GM19099 (cell line): Measurements from ENCODE around the gene CDIPT.

Experiments
- POLR2A ChIP-seq: IDR thresholded peaks from 3 replicates; pipeline ENCODE4 v1.6.1; 2011; ENCODE audit warnings: low read depth; ENCODE audit not compliant: insufficient read length; ENCODE audit errors: extremely low read depth

The CDIPT gene

DNA sequence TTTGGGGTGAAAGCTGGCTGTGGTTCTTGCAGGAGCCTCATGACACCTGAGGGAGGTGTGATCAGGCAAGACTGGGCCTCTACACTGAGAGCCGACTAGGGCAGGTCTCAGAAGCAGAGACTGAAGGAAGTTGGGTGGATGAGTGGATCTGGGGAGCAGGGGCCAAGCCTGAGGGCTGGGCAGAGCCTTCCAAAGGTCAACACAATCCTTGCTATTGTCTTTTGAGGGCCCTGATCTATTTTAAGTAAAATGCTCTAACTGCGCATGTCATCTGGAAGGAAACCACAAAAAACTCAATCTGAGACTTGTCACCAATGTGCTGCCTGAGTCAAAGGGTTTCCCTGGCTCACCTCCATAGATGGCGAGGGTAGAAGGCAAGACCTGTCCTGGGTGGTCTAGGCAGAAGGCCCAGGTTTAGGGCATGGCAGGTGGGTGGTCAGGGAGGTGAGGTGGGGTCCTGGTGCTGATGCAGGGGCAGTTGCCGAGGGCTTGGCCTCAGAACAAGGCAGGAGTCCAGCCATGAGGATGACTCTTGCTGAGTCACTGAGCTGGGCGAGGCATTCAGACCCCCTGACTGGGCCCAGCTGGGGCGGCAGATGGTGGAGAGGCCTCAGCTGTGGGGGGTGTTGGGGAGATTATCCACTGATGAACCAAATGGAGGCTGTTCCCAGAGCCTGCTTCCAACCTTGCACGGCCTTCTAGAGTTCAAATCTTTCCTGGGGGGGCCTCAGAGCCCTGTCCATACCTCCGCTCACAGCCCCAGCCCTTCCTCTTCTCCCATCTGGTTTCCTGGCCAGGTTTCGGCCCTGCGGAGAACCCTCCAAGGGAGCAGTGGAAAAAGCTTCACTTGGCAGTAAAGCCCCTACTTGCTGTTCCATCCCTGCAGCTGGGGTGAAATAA is 37.6 kb downstream of the CDIPT start:
- TF ChIP-seq POLR2A, result no peak

DNA sequence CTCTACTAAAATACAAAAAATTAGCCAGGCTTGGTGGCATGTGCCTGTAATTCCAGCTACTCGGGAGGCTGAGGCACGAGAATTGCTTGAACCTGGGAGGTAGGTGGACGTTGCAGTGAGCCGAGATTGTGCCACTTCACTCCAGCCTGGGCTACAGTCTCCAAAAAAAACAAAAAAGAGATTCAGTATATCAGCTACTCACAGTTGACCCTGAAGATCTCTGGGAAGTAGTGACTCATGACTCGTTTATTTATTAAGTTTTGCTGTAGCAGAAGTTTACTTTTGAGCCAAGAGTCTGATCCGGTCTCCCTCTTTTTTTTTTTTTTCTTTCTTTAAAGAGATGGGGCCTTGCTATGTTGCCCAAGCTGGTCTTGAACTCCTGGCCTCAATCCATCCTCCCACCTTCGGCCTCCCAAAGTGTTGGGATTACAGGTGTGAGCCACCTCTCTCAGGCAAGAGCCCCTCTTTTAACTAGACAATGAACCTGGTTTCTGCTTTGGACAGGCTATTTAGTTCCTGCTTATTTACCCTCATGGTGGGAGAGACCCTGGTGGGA is 38.4 kb downstream of the CDIPT start:
- TF ChIP-seq POLR2A, result no peak

DNA sequence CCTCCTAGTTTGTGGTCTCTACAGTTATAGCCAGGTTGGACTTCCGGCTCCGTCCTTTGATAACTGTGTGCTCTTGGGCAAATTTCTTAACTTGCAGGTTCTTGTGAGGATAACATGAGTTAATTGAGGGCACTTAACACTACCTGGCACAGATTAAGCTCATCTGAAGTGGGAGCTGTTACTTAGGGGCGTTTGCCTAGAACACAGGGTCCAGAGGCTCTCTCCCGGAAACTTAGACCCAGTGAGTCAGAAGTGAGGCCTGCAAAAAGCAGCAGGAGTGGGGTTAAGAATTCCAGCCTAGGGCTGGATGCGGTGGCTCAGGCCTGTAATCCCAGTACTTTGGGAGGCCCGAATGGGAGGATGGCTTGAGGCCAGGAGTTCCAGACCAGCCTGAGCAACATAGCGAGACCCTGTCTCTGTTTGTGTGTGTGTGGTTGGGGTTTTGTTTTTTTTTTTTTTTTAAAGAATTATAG is 41.3 kb downstream of the CDIPT start:
- TF ChIP-seq POLR2A, result no peak

DNA sequence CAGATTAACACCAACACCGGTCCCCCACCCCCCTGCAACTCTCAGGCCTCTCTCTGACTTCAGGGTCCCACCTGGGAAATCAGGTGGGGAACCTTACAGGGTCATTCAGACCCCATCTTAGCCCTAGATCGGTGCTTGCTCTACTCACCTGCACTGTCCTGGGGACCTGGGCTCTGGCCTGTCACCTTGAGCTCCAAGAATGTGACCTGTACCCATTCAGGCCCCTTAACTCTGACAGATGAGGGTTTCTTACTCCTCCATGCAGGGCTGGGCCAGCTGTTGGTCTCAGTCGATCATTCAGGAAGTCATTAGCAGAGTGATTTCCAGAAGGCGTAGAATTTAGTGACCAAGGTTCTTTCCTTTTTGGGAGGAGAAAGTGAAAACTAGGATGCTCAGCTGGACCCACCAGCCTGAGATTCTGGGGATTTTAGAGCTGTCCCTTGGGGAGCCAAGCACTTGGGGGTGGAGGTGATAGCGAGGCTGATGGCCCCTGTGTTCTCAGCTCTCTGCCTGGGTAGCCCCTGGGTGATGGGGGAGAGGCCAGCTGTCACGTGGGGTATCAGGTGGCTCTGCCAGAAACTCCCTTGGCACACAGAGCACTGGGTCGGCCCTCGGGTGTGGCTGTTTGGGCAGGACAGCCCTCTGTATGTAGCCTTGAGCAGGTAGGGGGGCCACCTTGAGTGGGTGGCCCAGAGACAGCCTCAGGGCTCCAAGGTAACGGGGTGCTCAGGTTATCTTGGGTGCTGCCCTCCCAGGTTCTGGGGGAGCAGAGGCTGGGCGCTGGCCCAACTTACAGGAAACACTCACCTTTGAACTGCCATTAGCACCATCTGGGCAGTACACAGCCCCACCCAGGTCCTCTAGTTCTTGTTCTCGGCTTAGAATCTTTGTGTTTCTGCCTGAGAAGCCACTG is 42.0 kb downstream of the CDIPT start:
- peak; percentile 74 for TF ChIP-seq POLR2A

DNA sequence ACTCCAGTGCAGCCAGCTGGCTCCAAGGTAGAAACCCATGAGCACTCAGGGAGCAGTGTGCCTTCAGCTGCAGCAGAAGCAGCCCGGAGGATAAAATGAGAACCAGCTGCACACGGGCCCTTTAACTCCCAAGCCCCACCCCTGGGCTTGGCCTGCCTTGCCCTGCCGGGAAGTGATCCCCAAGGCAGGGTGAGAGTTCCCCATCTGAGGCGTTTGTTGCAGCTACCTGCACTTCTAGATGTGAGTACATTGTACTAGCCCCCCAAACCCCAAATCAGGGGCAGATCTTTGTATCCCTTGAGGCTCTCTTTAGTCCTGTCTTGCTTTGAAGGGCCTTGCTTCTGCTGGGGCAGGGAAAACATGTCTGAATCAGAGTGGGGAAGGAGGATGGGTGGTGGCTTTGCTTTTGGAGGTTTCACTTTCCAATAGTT is 42.7 kb downstream of the CDIPT start, which contains the start of gene MVP:
Gene MVP (plus strand): TSS at position 192 of the 431 bp plus-strand sequence. CDS start 10,088 bp downstream, outside the sequence.
- peak; percentile 64 for TF ChIP-seq POLR2A

DNA sequence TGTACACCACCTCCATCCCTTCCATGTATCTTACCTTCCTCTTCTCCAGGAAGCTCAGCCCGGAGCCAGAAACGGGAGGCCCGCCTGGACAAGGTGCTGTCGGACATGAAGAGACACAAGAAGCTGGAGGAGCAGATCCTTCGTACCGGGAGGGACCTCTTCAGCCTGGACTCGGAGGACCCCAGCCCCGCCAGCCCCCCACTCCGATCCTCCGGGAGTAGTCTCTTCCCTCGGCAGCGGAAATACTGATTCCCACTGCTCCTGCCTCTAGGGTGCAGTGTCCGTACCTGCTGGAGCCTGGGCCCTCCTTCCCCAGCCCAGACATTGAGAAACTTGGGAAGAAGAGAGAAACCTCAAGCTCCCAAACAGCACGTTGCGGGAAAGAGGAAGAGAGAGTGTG is 43.5 kb downstream of the CDIPT start:
- TF ChIP-seq POLR2A, result no peak

DNA sequence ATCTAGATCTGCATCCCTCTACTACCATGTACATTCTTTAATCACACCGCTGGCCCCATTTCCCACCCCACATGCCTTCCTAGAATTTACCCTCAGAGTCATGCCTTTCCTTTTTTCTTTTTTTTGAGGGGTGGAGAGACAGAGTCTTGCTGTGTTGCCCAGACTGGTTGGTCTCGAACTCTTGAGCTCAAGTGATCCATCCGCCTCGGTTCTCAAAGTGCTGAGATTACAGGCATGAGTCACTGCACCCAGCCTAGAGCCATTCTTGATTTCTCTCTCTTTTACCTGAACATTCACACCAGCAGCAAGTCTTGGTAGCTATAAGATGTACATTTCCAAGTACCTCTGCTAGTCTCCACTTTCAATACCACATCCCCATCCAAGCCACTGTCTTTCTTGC is 44.9 kb downstream of the CDIPT start:
- no peak for TF ChIP-seq POLR2A

DNA sequence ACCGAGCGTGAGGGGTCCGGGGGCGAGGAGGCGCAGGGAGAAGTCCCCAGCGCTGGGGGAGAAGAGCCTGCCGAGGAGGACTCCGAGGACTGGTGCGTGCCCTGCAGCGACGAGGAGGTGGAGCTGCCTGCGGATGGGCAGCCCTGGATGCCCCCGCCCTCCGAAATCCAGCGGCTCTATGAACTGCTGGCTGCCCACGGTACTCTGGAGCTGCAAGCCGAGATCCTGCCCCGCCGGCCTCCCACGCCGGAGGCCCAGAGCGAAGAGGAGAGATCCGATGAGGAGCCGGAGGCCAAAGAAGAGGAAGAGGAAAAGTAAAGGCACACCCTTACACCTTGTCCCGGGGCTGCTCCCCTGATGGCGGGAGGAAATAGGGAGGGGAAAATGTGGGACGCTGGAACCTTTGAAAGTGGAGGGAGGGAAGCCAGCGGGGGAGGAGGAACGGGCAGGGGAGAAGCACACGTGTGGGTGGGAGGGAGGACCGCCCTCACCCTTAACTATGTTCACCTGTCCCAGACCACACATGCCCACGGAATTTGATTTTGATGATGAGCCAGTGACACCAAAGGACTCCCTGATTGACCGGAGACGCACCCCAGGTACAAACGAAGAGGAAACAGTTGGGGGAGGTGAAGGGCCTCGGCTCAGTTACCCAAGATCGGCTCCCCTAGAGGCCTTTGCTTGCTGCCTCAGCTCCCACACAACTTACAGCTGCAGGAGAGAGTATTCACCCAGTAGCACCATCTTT is 46.2 kb downstream of the CDIPT start:
- no peak for TF ChIP-seq POLR2A

DNA sequence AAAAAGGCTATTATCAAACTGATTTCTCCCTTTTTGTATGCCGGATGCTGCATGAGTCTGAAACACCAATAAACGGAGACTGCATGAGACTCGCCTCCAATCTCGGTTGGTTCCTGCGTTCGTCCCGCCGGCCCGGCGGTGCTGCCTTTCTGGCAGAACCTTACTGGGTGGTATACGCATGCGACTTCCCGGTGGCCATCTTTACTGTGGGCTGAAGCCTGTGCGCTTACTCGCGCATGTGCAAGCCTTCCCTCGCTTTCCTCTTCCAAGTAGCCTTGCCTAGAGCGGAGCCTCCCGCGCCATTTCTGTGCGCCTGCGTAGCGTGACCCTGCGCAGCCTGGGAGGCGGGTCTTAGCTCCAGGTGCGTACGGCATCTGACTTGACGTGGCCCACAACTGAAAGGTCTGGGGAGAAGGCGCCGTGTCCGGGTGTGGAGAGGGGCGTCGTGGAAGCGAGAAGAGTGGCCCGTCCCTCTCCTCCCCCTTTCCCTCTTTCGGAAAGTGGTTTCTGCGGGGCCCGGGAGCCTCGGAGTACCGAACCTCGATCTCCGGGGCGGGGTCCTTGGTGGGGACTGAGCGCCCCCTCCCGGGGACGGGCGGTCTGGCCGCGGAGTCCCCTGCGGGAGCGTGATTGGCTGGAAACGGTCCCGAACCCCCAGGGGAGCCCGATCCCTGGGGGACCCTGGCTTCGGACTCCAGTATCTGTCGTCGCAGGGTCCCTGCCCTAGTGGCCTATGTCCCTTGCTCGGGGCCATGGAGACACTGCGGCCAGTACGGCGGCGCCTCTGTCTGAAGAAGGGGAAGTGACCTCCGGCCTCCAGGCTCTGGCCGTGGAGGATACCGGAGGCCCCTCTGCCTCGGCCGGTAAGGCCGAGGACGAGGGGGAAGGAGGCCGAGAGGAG is 47.0 kb downstream of the CDIPT start, which contains the start of gene PAGR1:
Gene PAGR1 (plus strand): TSS at position 360 of the 901 bp plus-strand sequence. CDS start 374 bp downstream, at position 734.
- TF ChIP-seq POLR2A, result peak; percentile 90

DNA sequence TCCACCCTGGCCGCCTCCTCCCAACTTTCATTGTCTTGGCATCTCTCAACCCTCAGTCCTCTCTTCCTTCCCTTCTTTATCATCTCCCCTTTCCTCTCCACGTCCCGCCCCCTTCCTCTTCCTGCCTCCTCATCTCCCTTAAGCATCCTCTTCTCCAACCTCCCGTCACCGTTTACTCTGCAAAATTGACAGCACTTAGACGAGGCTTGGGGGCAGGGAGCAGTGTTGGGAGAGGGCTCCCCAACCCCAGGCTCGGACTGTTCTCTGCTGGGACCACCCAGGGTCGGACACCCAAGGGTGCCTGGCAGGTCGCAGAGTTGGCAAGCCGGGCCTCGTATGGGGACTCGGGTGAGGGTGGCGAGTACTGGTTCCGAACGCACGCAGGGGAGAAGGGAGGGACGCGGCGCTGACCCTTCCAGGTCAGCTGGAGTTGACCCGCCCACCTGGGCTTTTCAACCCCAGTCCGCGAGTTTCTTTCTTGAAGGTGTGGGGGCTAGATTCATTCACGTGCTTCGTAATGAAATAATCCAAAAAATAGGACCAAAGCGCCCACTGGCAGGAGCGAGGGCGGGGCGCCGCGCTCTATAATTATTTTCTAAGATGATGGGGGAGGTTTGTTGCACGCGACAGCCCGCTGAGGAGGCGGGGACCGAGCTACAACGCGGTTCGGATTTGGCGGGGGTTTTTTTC is 47.8 kb downstream of the CDIPT start:
- TF ChIP-seq POLR2A, result no peak

DNA sequence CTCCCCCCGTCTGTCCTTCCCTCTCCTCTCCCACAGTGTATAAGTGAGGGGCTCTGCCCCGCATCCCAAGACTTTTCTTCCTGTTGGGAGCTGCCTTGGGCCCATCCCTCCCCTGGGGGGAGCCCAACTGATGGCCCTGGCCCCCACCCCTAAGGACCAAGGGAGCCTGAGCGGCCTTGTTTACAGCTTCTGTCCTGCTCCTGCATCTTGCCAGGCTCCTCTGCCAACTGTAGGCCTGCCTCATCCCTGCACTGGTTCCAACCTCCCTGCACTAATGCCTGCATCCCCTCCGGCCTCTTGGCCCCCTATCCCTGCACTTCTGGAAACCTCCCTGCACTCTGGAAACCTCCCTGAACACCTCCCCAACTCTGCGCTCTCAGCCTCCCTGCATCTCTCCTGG is 48.4 kb downstream of the CDIPT start:
- TF ChIP-seq POLR2A, result no peak

DNA sequence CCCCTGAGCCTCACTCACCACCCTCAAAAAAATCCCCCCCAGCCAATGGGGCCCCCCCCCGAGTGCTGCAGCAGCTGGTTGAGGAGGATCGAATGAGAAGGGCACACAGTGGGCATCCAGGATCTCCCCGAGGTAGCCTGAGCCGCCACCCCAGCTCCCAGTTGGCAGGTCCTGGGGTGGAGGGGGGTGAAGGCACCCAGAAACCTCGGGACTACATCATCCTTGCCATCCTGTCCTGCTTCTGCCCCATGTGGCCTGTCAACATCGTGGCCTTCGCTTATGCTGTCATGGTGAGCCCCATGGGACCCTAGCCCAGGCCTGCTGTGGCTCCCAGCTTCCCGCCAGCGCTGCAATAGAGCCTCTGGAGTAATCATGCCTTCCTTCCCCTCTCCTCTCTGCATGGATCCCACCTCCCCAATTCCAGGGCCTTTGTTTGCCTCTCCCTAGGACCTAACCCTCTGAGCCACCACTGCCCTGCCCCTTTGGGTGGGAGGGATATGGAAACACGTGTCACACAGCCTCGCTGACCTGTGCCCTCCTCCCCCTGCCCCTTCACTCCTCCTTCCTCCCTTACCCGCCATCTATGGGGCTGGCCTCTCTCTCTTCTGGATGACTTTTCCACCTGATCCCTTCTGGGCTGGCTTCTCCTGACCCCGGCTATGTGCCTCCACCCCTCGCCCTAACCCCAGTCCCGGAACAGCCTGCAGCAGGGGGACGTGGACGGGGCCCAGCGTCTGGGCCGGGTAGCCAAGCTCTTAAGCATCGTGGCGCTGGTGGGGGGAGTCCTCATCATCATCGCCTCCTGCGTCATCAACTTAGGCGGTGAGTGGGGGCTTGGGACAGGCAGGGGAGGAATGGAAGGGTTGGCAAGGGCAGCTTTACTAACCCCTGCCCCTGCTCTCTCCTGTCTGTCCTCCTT is 49.1 kb downstream of the CDIPT start:
- no peak for TF ChIP-seq POLR2A
